ENCODE results near the gene NPNT.
"Not testable (repeated sequence)": the region's sequence is repeated elsewhere in the genome, so short reads cannot be mapped to it uniquely, and the experiment has no call there.

The NPNT gene

DNA sequence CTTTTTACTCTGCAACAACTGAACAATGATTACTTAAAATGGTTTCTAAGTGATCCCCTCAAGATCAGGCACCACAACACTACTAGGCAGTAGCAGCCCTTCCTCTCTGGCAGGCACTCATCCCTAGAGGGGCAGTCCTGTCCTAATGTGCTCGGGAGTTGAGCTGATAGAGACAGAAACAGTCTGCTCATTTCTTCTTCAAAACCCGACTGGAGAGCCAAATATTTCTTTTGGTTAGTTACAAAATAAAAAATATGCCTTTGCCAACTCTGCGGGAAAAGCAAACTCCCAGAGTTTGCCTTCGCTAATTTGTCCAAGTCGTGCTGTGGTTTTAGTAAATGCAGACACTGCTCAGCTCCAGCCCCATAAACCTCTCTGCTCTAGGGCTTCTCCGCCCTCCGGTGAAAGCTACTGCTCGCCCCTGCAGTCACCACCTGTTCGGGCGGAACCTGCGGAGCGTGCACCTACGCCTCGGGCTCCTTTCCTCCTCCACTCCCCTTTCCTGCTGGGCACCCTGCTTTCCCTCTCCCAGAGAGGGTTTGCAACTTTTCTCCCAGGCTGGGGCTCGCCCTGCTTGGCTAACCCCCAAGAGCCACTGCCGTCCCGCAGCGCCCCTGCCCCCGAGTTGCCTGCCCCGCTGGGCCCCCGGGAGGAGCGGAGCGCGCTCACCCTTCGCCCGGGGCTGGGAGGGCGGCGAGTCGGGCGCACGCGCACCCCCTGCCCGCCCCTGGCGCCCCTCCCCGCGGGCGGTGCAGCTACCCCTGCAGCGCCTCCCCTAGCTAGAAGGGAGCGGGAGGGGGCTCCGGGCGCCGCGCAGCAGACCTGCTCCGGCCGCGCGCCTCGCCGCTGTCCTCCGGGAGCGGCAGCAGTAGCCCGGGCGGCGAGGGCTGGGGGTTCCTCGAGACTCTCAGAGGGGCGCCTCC, at the start of gene NPNT:
Gene NPNT, plus strand, starts transcription at position 812 of the 923 bp plus-strand sequence. CDS start 182 bp downstream, outside the sequence.
- DNase-seq, result no peak

DNA sequence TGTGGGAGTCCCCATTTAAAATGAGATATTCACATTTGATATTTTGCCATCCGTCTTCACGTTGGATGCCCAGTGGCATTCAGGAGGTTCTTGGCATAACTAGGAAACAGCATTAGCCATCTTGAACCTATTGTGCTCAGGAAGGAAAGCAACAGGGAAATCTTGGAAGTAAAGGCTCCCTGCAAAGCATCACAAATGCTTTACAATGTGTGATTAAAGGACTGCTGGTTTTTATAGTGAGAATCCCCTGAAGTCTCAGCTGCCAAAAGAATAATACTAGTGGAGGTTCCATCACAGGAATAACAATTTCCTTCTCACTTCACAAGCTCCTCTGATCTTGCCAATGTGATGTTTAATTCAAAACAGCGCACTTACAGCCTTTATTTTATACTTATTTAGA, 49.7 kb upstream of the NPNT start:
- no peak for DNase-seq

- DNase-seq, result not testable (repeated sequence)
These were observed 46.9 kb upstream of the NPNT start for GRCh38 chr4:105848359-105848758.

DNA sequence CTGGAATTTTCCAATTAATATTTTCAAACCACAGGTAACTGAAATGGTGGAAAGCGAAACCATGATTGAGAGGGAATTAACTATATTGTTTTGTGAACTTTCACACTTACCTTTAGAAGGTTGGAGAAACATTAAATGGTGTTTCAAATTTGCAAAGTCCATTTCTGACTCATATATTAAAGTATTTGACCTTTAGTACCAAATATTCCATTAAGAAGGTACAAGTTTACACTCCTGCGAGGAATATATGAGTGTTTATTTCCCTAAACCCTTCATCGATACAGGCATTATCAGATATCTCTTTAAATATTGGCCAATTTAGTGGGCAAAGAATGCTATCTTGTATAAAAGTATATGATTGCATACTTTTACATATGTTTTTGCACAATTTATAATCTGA, 44.1 kb upstream of the NPNT start:
- no peak for DNase-seq

DNA sequence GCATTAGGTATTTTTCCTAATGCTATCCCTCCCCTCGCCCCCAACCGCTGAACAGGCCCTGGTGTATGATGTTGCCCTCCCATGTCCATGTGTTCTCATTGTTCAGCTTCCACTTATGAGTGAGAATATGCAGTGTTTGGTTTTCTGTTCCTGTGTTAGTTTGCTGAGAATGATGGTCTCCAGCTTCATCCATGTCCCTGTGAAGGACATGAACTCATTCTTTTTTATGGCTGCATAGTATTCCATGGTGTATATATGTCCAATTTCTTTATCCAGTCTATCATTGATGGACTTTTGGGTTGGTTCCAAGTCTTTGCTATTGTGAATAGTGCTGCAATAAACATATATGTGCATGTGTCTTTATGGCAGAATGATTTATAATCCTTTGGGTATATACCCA, 43.0 kb upstream of the NPNT start:
- not testable (repeated sequence) for DNase-seq

DNA sequence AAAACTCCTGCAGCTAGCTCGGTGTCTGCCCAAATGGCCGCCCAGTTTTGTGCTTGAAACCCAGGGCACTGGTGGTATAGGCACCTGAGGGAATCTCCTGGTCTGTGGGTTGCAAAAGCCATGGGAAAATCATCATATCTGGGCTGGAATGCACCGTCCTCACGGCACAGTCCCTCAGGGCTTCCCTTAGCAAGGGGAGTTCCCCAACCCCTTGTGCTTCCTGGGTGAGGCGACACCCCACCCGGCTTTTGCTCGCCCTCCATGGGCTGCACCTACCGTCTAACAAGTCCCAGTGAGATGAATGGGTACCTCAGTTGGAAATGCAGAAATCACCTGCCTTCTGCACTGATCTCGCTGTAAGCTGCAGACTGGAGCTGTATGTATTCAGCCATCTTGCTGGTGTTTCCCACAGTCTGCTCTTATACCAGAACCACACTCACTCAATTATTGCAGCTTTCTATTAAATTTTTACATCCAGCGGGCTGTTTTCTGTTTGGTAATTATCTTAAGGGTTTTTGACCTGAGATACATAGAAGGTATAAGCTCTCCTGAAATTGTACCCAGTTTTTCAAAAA, 36.7 kb upstream of the NPNT start:
- no peak for DNase-seq

GRCh38 chr4:105859233-105859632, 36.0 kb upstream of the NPNT start:
- no peak for DNase-seq

DNA sequence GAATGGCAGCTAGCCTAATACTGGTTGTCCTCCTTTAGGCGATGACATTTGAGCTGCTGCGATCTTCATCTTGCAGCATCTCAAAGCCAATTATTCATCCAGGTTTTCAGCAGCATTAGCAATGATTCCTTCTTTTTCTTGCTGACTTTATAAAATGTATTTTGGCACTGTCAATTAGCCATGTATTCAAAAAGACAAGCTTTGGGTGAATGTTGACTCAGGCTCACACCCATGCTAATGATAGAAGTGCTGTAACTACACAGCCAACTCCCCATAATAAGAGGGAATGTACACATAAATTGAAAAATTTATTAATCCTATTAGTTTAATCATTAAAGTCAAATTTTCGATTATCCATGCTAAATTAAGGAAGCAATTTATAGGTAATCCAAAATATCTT, 24.3 kb upstream of the NPNT start:
- DNase-seq, result no peak

DNA sequence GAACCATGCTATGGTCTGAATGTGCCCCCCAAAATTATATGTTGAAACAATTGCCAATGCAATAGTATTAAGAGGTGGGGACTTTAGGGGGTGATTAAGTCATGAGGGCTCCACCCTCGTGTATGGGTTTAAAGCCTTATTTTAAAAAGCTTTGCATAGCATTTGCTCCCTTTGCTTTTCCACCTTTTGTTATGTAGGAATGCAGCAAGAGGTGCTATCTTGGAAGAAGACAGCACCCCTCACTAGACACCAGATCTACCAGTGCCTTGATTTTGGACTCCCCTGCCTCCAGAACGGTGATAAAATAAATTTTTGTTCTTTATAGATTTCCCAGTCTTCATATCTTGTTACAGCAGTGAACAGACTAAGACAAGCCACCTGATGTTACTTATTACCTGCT, 23.3 kb upstream of the NPNT start:
- no peak for DNase-seq

DNA sequence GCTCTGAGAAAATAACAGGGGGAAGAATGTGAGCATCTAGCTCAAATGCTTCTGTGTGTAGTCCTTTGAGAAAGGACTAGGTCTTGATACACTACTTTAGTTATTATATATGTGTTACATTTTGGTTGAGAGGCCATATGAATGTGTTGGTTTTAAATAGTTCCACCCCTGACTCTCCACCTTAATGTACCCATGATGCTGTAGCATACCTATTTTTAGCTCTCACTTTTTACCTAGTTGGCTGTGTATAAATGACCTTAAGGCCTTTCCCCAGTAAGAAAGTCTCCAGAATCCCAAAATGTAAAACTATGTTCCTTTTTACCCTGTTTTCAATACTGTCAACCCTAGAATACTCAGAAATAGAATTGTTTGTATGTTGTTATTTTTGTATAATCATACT, 20.0 kb upstream of the NPNT start:
- DNase-seq, result no peak

DNA sequence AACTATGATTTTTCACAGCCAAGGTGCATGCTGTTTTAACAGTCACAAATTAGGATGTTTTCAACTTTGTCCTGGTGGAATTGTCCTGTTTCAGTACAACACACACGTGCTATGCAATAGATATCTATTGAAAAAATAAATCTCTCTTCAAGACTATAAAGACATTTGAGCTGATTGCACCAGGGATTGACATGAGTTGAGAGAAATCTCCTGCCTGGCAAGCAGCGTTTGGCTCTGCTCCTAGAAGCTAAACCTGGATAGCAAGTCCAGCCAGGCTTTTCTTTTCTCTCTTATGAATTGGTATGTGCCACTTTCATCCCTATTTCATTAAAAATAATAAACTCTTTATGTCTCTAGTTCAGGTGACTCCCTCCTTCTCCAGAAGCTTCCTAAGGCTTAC, 16.6 kb upstream of the NPNT start:
- no peak for DNase-seq

DNA sequence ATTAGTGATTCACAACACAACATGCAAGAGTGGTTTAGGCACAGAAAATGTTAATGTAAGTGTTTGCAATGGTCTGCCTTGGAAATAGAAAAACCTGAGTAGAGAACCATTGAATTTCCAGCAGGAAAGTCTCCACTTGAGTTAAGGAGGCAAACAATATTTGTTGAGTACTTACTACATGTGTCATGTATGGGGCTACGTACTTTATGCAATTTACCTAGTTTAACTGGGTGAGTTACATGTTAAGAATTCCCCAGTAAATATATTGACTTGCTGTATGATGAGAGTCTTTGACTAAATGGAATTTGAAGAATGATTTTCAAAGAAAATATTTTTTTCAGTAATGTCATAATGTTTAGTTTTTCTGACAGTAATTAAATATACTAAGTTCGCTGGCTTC, 7.8 kb upstream of the NPNT start:
- DNase-seq, result no peak

DNA sequence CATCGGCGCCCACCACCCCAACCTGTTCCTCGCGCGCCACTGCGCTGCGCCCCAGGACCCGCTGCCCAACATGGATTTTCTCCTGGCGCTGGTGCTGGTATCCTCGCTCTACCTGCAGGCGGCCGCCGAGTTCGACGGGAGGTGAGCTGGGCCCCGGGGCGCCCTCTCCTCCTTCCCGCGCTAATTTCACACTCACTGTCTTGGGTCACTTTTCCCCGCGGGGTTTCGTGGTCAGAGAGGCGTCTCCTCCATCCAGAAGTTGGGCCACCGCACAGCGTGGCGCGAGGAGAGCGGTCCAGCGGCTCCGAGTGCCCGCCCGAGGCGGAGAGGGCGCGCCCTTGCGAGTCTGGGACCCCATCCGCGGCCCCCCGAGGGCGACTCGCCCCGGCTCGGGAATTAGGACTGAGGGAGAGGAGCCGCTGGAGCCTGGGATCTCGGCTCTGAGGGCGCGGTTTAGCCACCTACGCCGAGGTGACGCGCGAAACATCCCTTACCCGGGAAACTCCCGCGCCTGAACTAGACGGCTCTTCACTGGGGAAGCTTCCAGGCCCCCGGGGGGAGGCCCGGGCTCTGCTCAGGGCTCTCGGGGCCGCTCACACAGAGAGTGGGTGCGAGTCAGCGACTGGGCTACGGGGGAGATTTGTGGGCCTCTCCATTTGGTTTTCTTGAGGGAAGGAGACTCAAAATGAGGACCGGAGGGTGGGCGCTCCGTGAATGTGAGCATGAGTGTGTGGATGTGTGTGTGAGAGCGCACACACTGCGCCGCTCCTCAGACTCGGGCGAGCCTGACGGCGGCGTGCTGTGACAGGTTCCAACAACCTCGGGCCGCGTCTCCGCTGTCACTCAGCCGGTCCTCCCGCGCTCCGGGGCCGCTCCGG, 551 bp downstream of the NPNT start:
- DNase-seq, result no peak

GRCh38 chr4:105896461-105896942, 1.2 kb downstream of the NPNT start:
- DNase-seq, result no peak

DNA sequence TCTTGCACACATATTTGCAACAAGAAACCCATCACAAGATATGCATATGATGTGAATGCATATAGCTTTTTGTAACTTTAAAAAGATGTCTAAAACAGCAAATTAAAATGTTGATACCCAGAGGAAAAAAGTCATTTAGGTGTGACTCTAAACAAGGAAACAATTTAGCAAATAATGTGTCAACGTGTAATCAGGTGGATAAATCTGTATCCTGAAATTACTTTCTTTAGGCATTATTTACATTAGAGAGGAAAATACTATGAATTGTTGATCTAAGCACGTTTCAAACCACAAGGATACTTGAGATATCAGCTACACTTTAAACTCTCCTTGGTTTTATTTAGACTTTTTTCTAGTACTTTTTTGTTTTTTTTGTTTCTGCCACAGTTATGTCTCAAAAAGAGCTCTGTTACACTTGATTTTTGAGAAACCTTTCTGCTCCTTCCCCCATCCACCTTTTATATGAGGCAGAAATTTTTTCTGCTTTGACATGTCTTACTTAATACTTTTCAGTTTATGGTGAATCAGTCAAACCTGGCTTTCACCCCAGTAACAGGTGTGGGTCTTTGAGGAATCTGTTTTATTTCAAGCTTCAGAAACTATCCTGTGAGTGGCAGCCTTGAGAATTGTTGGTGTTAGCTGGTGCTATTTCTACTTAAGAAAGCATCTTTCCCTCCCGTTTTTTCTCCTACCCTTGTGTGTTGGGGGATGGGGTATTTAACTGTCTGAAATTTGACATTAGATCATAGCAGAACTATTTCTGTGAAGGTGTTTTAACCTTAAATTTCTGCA, 1.9 kb downstream of the NPNT start:
- no peak for DNase-seq

- DNase-seq, result no peak
These were observed 5.3 kb downstream of the NPNT start for GRCh38 chr4:105900541-105900940.

- DNase-seq, result no peak
These were observed 7.4 kb downstream of the NPNT start for GRCh38 chr4:105902550-105903262.

DNA sequence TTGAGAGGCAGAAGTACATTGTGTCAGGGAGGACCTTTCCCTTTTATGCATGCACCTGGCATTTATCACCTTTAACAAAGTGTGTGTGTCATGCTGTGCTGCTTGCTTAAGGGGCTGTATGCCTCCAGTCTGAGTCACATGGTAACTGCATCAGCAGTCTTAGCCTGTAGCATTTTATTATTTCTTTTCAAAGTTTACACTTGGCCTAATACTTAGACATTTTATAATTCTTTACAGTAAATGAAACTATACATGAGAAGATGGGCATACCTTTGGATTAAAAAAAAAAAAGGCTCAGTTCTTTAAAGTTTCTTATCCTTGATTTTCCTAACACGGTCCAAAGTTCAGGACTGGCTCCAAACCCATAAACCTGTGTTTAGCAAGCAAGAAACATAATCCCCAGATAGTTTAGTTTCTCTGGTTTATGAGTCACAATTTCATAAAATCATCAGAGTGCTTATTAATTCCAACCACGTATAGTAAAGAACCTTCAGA, 14.6 kb downstream of the NPNT start:
- no peak for DNase-seq

DNA sequence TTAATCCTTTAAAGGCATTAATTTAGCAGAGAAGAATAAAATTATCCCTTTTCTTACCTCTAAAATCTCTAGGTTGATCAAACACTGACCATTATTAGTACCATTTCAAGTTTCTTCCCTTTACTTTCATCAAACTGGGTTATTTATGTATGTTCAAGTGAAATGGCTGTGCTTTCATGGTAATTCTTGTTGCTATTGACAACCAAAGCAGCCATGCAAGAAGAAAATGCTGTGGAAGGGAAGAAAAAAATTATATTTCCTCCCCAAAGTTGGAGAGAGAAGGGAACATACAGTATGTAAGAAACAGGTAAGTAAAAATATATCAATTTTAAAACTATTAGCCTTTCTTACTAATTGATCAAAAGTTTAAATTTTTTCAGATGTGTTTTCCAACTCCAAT, 16.2 kb downstream of the NPNT start:
- no peak for DNase-seq

DNA sequence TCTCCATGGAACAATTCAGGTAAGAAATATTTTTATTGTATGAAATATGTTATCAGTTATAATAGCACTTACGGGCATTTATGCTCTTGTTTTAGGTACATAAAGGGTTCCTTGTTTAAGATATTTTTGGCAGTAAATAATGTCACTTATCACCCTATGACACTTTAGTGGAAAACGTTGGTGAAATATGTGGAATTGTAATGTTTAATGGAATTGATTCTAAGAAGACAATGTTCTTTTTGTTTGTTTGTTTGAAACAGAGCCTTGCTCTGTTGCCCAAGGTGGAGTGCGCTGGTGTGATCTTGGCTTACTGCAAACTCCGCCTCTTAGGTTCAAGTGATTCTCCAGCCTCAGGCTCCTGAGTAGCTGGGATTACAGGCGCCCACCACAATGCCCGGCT, 17.4 kb downstream of the NPNT start:
- no peak for DNase-seq

GRCh38 chr4:105917171-105917685, 22.0 kb downstream of the NPNT start:
- no peak for DNase-seq
